Activated T-helper 1 cell treated with anti-CD3 and anti-CD28 coated beads, Interleukin-2, amount 50 U/mL, for 16 hours (primary cell): ENCODE data around the gene KIF2A.

Source experiments
- DNase-seq, 2 donors: peaks; one replicate each; pipeline ENCODE4 v3.0.0-alpha.2; 2020; ENCODE audit warnings: low read depth in 1 of 2, low spot score in 1 of 2

Gene KIF2A

DNA sequence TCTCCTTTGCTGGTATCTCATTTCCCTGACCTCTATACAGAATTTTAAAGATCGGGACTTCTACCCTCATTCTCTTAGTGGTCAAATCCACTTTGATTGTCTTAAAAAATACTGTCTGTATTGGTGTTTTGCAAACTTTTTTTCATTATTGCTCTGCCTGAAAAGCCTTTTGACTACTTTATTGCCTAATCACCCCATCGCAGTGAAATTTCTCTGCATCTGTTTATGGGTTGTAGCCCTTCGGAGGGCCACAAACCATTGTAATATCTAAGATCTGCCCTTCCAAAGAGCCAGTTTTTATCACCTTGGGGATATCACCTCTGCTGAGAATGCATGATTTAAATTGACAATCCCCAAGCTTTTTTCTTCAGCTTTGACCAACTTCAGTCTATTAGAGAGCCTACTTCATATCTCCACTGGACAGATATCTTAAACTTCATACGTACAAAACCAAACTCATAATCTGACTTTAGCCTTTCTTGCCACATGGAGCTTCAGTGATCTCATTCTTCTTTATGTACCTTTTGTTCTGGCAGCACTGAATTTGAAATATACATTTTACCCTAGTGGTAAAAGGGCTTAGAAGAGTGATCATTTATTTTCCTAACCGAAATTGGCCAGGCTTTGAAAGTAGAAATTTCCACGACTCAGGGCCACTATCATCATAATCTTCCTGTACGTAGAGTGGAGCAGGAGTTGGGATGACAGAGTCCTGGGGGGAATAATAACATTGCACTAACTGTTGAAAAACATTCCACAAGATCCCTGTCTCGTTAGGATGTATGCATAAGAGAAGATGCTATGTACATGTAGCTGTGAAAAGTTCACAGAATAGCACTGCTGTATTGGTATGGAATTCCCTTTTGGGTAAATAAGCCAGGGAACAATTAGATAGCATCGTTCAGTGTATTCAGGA is 21.4 kb downstream of the KIF2A start:
- no peak for DNase-seq

DNA sequence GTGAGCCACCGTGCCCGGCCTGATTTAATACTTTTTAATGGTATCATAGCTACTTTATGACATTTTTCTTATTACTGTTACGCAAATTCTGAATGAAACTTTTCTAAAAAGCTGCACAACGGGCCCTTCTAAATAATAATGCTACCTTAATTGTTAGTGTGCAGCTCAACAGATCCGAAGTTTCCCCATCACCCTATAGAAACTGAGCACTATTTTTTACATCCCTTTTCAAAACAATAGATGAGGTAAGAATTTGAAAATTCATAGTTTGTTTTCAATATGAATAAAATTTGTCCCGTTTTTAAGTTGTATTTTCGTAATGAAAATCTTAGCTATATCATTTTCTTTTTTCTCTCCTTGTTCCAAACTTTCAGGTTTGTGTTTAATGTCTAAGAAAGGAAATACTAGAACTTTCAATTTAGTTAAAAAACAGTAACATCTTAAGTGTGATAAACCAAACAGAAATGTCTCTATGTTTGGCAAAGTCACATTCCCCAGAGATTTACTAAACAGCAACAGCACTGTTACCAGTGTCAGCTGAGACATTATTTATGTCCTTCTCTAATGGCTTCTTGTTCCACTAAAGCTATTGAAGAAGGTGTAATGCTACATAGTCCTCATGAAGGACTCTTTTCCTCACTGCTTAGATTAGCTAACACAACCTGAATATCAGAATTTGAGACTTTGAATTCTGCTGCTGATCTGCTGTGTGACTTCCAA is 22.9 kb downstream of the KIF2A start:
- DNase-seq, result no peak

DNA sequence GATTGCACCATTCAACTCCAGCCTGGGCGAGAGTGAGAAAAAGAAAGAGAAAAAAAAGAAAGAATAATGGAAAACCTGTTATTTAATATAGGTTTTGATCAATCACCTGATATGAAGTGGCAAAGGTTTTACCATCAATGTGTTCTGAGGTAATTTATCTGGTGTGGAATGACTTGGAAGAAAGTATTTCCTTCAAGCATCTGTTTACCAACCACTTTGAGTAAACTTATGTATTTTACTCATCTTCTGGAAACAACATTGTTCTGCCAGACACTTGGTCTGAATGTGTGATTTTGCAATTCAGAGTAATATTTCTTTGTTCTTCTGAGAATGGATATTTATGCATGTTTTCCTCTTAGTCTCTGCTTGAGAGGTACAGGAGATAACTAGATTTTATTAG is 24.3 kb downstream of the KIF2A start:
- no peak for DNase-seq

DNA sequence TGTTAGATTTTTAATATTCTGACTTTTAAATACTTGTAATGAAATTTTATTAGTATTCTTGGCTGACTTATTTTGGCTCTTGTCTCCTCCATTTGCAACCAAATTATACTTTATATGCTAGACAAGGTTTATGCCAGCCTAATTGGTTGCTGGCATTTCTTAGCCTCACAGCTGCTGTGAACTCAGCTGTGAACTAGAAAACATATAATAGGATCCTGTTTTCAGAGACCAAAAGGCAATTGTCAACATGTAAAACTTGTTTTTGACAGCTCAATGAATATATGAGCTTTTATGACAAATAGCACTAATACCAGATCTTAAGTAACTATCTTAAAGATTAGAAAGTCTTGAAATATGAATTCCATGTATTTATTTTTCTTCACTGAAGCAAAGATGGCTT is 25.9 kb downstream of the KIF2A start:
- DNase-seq, result no peak

DNA sequence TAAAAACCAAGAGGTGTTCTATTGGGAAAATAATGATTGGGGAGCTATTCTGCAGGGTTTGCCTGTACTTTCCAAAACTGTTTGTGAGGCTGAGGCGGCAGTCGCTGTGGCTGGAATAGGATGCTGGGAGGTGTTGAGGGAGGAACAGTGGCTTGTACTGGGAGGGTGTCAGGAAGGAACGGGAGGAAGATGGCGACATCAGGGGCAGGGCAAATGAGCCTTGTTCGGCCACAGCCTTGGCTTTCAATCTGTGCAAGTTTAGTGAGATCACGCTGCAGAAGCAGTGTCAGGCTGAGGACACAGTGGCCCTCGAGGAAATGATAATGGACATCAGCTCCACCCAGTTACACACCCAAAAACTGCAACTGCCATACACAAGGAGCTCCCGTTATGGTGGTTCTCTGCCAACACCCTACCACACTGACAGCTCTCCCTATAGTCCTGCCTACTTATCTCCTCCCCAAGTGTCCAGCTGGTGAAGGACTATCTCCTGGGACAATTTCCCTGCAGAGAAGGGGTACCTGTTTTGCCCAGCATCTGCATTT is 27.3 kb downstream of the KIF2A start:
- DNase-seq, result no peak

DNA sequence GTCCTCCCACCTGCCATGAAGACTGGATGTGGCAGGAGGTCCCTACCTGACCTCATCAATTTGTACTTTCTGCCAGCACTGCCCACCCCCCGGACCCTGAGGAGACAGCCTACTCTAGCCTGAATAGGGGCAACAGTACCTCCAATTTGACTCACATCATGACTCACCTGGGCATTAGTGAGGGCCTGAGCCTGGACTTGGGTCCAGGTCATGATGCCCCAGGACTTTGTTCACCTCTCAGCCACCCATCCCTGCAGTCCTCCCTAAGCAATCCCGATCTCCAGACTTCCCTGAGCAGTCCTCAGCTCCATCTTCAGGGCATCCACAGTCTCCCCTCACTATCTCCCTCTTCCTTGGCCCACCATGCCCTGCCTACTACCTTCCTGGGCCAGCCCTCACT is 28.1 kb downstream of the KIF2A start:
- DNase-seq, result no peak

DNA sequence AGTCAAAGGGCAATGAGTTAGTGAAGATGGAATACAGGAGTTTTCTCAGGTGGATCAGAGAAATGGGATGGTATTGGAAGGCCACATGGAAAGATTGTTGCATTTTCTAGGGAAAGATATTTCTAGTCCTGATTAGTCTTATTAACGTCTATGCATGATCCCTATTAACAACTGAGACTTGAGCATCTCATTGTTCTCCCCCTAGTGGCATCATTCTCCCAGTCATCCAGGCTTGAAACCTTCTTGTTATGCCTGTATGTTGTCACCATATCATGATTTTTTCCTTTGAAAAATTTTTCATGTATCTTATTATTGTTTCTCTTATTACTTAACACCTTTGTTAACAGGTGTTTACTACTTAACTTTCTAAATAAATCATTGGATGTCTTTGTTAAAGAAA is 34.4 kb downstream of the KIF2A start:
- DNase-seq, result no peak

DNA sequence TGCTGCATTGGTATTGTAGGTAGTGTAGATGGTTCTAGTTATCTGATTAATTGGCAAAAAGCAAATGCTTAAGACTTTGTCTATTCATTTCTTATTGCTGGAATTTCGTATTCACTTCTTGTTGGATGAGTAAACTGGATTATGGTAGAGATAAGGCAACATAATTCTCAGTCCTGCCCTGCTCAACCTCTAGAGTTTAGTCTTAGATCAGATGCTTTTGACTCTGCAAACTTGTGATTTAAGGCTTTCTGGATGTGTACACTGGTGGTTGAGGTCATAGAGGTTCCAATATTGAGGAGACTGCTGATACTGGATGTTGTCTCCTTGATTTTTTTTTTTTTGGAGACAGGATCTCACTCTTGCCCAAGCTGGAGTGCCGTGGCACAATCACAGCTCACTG is 35.0 kb downstream of the KIF2A start:
- no peak for DNase-seq

DNA sequence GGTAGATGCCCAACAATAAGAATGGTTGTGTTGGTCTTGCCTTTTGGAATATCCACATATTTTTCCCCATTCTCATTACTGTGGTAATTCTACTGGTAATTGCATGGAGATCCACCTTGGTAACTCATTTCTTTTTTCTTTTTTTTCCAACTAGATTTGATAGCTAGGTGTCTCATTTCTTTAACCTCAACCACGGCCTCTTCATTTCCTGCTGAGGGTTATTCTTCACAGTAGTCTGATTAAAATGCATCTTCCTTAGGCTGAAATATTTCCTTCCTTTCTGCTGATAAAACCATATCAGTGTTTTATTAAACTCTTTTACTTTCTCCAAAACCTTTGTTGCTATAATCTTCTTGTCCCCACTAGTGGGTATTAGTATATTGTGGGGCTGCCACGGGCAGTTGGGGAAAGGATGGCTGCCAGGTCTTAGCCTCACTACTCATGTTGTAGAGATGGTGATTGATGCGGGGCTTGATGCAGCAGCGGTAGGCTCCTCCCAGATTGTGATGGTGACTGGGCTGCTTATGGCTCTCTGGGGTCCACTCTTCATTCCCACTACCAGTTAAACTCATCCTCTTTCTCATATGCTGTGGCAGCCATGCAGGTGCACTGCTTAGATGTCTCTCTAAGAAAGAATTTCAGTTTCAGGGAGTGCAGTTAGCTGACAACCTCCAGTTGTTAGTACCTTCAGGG is 35.9 kb downstream of the KIF2A start:
- no peak for DNase-seq

DNA sequence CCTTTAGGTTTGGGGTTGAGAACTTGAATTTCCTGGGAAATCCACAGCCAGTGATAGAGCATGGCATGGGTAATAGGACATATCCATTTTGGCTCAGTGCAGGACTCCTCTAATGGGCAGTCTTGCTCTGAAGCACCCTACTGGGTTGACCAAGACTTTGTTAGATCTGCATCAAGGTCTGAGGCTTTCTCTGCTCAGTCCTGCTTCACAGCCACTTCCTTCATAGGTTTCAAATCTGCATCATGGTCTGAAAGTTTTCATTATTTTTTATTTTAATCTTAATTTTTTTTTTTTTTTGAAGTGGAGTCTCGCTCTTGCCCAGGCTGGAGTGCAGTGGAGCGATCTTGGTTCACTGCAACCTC is 36.5 kb downstream of the KIF2A start:
- no peak for DNase-seq

DNA sequence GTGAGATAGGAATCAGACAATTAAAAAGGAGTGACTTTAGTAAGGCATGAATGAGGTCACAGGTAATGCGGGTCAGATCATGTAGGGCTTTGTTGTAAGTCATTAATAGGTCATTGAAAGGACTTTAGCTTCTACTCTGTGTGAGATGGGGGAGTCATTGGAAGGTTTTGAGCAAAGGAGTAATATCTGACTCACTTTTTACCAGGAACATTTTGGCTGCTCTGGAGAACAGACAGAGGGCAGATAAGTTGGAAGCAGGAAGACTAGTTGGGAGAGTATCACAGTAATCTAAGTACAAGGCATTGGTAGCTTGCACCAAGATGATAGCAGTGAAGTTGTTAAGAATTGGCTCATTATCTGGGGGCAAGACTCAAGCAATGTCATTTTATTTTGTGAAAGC is 37.4 kb downstream of the KIF2A start:
- no peak for DNase-seq

DNA sequence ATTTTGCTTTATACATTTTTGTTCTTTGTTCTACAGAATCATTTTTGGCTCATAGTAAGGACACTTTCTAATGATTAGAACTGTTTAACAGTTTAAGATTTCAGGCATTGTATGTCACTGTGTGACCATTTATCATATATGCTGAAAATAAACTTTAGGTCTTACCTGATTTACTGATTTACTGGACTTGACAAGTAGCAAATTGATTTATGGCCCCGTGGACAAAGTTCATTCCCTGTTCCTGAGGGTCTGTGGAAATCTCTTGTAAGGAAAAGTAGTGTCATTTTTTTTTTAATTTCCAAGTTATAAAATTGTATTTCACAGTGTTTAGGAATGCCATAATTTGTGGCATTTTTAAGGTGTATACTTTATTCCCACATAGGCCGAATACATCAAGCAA is 40.7 kb downstream of the KIF2A start:
- DNase-seq, result no peak

DNA sequence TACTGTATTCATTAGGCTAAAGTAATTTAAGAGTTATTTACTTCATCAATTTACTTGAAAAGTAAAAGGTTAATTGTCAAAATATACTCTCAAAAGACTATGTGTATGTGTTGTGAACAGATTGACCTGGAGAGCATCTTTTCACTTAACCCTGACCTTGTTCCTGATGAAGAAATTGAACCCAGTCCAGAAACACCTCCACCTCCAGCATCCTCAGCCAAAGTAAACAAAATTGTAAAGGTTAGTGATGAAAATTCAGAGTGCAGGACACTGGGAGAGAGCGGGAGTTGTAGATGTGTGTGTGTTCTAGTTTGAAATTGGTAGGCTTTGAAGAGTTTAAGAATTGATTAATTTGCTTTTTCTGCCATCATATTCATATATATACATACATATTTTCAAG is 41.9 kb downstream of the KIF2A start:
- DNase-seq, result no peak

DNA sequence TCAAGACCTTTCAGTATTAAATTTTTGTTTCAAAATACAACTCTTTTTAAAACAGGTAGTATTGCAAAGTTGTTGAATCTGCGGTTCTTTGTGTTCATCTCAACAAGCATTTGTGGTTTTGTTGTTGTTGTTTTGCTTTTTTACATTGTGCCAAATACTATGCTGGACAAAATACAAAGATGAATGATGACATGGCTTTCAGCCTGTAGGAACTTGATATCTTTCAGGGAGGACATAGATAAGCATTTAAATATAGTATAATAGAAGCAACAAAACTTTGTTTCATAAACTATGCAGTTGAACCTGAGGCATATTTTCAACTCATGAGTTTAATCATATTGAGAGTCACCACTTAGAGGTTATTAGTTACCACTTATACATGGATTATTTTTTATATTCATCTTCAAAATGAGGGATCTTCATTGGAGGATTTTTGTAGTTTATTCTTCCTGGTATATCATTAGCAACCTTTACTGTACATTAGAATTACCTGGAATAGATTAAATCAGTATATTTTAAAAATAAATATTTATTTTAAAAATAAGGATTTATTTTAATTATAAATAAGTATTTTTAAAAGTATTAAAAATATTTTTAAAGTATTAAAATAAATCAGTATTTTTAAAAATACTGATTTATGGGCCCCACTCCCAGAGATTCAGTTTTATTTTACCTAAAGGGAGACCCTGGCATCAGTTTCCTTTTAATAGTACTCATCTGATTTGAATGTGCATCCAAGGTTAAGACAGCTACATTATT is 42.9 kb downstream of the KIF2A start:
- DNase-seq, result no peak

DNA sequence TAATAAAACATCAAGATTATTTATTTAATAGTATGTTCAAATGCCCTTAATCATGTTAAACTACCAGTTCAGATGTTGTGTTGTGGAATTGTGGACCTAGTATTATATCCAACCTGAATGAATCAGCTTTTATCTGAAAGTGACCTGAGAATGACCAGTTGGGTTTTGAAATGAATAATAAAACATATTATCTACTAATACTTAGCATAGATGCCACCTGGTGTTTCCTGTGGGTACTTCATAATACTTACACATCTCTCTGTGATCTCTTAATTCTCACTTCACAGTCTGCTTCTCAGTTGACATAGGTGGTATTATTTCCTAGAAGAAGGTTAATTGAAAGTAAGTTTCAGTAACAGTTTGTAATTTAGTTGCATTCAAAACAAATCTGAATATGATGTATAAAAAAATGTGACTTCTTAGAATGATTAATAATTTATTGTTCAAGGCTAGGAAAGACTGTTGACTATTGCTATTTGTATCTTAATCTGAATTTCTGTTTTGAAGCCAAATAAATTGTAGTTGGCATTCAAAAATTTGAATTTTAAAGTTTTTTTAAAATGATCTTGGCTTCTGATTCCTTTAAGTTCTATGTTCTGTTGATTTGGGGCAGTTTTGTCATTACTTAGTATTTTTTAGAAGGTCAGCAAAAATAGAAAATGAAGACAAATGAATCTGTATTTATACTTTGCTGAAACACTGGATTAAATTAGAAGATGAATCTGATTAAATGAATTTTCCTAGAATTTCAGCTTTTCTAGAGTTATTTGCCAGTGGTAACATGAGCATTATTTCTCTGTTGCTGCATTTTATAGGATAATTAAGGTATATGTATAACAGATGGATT is 48.2 kb downstream of the KIF2A start:
- no peak for DNase-seq

DNA sequence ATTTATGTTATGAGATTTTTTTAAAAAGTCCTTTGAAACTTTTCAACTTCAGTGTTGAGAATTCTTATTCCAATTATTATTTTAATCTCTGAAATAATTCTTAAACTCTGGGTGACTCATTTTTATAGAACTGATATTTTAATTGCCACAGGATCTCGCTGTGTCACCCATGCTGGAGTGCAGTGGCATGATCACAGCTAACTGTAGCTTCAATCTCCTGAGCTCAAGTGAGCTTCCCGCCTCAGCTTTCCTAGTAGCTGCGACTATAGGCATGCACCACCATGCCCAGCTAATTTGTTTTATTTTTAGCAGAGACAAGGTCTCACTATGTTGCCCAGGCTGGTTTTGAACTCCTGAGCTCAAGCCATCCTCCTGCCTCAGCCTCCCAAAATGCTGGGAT is 56.7 kb downstream of the KIF2A start:
- no peak for DNase-seq

DNA sequence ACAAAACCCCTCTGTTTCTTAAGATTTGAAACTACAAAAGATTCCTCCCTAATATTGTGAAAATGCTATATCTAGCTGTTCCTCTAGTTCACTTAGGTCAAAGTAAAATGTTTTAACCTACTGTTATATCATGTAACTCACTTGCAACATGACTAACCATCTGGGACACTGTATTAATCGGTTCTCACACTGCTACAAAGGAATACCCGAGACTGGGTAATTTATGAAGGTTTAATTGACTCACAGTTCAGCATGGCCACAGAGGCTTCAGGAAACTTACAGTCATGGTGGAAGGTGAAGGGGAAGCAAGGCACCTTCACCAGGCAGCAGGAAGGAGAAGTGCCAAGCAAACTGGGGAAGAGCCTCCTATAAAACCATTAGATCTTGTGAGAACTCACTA is 63.0 kb downstream of the KIF2A start:
- DNase-seq, result no peak

DNA sequence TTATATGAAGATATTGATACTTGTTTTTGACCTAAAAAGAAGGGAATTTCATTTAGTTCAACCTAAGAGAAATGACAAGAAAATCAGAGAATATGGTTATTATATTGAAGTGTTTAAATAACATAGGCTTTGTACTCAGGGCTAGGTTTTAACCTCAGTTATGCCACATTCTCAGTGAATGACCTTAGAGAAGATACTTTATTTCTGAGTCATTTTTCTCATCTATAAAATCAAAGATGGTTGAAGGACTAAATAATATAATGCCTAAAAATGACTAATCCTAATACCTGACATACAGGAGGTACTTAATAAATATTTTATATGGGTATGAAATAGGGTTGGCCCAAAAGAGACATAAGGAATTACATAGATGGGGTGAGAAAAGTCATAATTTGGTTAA is 65.4 kb downstream of the KIF2A start:
- no peak for DNase-seq

DNA sequence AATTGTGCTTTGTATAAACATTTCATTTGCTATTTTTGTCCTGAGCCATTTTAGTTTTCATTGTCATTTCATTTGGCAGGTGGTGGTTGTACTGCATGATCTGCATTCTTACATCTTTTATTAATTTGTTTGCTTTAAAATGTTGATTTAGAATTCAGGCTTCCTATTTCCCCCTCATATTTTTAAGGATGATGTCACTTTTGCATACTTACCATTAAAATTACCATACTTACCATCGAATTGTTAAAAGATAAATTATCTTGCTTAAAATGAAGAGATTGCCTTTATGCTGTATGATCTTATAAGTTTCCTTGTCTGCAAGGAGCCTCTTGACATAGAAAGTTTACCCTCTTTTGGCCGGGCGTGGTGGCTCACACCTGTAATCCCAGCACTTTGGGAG is 66.6 kb downstream of the KIF2A start:
- DNase-seq, result no peak

DNA sequence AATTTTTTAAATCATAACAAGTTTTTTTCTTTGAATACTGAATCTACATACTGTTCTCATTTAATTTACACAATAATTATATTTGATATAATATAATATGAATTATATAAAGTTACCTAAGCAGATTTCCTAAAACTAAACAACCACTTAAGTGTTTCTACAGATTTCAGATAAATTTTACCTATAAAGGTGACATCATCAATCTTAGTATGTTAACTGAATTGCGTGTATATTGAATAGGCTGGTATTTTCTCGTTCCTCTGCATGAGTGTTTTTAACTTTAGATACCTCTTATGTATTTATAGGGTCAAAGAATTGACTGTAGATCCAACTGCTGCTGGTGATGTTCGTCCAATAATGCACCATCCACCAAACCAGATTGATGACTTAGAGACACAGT is 67.4 kb downstream of the KIF2A start:
- DNase-seq, result no peak
